ENCODE results near the gene NMRK2.
A peak's percentile ranks its signal among the peaks of the same experiment; 100 is the strongest.

The NMRK2 gene

DNA sequence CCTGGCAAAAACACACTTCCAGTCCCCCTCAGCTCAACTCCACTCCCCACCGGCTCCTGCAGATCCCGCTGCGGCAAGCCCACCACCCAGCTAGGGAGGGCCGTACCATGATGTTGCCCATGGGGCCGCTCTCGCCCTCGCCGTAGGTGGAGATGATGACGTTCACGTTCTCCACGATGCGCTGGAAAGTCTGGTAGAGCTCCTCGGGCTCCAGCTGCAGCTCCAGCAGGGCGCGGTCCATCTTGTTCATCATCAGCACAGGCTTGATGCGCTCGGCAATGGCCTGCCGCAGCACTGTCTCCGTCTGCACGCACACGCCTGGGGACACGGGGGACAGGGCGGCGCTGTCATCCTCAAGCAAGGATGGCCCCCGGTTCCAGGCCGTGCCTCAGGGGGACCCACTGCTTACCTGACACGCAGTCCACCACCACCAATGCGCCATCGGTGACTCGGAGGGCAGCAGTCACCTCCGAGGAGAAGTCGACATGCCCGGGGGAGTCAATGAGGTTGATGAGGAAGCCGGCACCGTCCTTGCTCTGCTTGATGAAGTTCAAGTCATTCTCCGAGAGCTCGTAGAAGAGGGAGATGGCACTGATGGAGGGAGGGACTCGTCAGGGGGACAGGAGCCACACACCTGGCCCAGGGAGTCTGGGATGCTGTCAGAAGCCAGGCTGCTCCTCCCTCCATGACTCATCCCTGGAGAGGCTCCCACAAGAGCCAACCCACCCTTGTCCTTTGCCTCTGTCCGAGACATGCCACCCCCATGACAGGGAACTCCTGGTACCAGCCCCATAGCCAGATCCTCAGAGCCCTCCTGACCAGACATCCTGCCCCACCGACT, 50.1 kb downstream of the NMRK2 start:
- DNase-seq: no peak

DNA sequence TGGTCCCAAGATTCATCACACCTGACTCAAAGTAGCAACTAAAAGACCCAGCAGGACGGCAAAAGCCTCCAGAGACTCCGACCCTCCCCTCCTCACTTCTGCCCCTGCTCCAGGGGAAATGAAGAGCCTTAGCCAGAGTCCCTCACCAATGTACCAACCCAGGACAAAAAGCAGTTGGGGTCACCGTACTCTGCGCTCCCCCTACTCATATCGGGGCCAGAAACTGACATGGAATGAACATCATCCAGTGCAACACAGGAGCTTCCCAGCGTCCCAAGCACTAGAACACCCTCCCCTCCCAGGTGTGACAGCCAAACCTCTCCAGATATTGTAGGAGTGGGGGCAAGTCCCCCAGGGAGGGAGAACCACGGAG, 50.7 kb downstream of the NMRK2 start:
- no peak for DNase-seq

DNA sequence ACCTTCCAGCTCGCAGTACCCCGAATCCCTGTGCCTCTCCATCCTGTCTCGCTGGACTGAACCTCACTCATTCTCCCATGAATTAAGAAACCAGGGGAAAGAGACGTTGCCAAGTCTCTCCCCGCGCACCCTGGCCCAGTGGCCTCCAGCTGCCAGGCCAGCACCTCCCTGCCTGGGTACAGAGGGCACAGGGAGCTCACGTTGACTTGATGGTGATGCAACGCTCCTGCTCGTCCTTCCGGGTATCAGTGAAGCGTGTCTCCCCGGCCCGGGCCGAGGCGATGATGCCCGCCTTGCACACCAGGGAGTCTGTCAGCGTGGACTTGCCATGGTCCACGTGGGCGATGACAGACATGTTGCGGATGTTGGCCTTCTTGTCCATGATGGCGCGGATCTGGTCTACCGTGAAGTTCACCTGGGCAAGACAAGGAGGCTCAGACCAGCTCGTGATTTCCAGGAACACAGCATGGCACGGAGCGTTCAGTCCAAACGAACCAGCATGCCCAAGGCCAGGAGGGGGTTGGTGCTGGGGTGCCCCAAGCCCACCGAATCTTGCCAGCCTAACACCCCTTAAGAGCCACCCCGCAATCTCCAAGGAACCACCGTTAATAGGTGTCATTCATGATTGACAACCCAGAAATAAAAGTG, 51.2 kb downstream of the NMRK2 start:
- no peak for DNase-seq

DNA sequence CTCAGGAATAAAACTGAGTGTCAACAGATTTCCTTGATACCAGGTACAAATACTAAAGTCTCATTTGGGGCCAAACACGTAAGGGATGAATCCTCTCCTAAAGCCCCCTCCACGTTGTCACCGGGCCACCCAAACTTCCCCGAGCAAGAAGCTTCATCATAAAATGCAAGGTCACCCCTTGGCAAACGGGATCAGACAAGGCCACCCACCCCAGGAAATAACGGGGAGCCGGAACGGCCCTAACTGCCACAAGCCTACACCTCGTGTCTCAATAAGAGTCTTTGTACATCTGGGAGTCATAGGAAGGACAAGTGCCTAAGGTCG, 51.7 kb downstream of the NMRK2 start:
- no peak for DNase-seq

DNA sequence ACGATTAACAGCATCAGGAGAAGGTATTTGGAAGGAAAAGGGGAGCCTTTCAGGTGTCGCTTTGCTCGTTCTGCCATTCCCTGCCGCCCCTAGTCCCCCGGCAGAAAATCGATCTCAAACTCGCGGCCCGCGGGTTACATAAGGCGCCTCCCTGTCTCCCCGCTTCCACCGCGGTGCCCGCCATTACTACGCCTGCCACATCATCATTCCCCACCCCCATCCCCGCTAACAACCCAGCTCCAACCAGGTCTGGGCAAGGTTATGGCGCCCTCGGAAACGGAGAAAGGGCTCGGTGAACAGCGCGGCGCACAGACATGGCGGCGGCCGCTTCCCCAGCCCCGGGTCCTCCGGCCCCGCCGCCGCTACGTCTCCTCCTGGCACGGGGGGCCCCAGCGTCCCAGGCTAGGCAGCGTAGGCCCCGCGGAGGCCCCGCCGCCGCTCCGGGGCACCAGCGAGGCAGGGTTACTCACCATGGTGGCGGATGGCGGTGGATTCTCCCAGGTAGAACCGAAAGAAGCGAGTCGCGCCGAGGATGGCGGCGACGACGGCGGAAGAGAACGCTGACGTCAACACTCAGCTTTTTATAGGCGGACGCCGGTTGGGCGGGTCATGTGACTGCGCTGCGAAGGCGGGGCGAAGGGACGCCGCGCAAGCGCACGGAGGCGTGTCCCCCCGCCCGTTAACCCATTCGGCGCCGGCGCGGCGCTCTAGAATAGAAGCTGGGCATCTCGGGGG, 52.2 kb downstream of the NMRK2 start, which contains the start of gene EEF2:
Gene EEF2, minus strand, starts transcription at position 556 of the 735 bp plus-strand sequence. Its CDS starts 83 bp downstream, at position 473.
- peak; percentile 79 to 94 for DNase-seq

DNA sequence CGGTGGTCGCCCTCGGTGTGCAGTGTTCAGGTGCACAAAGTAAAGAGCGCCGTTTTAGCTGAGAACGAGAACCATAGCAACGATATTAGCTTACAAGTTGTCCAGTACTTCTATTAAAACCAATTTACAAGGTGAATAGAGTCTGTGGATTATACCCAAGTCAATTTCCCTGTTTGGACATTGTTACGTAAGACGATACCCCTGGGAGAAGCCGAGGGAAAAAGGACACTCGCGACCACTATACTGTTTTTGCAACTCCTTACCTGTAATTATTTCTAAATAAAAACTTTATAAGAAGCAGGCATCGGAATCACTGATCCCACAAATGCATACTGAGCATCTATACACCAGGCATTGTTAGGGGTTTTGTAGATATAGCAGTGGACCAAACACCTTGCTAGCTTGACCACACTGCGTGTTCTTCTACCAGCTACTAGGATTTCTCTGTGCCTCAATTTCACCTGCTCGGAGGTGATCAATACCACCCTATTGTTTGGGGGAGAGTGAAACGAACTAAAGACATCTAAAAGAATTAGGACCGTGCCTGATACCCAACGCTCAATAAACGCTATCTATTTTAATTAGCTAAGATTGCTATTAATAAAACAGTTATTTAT, 52.9 kb downstream of the NMRK2 start:
- no peak for DNase-seq

DNA sequence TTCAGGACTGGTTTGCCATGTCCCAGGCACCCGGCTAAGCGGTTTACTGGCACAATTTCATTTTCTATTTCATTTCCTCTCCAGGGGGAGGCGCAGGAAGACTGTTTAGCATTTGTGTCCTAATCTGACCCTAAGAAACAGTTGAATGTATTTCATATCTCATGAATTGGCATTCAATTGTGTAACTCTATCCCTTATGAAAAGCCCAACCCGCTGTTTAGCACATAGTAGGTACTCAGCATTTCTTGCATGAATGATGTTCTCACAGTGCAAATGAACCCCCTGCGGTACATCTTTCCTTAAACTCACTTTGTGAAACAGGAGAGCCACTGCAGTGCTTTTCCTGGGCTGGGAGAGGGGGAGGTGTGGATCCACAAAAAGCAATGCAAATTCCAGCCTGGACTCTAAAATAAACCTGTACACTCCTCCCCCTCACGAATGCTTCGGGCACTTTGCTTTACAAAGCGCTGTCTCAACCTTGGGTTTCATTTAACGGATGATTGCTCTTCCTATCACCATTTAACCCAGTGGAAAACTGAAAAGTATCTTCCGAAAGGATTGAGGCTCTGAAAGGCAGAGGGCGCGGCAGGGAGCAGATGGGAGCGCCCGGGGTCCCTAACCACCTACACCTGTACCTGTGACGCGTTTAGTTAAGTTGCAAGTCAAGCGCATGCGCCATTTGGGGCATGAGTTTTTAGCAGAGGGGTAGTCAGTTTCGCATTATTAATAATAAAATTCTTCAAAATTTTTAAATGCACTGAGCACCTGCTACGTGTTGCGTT, 53.6 kb downstream of the NMRK2 start:
- DNase-seq: peak; percentile 86 to 91

DNA sequence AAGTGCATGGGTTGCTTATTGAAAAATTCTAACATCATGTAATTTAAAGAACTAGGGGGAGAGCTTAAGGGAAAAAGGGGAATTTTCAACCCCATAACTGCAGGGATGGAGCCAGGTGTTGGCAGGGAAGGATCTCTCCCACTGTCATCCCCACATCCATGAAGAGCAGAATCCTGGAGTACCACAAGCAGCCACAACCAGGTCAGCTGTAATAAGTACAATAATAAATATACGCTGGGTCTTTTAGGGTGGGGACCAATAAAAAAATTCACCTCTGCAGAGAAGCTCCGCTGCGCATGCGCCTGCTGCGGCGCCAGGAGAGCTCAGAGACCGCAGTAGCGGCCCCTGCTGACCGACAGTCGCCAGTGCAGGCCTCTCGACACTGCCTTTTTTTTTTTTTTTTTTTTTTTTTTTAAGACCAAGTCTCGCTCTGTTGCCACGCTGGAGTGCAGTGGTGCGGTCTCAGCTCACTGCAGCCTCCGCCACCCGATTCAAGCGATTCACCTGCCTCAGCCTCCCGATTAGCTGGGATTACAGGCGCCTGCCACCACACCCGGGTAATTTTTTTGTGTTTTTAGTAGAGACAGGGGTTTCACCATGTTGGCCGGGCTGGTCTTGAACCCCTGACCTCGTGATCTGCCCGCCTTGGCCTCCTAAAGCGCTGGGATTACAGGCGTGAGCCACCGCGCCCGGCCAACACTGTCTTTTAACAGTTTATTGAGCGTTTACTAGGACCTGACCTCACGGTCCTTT, 54.9 kb downstream of the NMRK2 start:
- DNase-seq: peak; percentile 77 to 87

DNA sequence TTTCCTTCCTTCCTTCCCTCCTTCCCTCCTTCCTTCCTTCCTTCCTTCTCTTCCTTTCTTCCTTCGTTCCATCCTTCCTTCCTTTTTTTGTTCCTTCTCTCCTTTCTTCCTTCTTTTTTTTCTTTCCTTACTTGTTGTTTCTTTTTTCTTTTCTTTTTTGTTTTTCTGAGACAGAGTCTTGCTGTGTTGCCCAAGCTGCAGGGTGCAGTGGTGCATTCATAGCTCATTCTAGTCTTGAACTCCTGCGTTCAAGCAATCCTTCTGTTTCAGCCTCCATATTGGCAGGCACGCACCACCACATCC, 57.9 kb downstream of the NMRK2 start:
- no peak for DNase-seq
